Femur (tissue), 1 donor: ENCODE data around the gene TRIP11.
"Not testable (repeated sequence)": the region's sequence is repeated elsewhere in the genome, so short reads cannot be mapped to it uniquely, and the experiment has no call there.

Experiments
- DNase-seq: peaks from one replicate; pipeline ENCODE4 v3.0.0-alpha.2; 2017

The TRIP11 gene

GRCh38 chr14:92039719-92040430 is at the start of gene TRIP11:
TRIP11 (minus strand) TSS chr14:92040059; CDS start chr14:92039685, 374 bp downstream.
- peak; percentile 96 for DNase-seq

- DNase-seq: no peak
Measured at GRCh38 chr14:92088494-92088893, 48.6 kb upstream of the TRIP11 start.

GRCh38 chr14:92074555-92074954 is 34.7 kb upstream of the TRIP11 start:
- DNase-seq: no peak

DNA sequence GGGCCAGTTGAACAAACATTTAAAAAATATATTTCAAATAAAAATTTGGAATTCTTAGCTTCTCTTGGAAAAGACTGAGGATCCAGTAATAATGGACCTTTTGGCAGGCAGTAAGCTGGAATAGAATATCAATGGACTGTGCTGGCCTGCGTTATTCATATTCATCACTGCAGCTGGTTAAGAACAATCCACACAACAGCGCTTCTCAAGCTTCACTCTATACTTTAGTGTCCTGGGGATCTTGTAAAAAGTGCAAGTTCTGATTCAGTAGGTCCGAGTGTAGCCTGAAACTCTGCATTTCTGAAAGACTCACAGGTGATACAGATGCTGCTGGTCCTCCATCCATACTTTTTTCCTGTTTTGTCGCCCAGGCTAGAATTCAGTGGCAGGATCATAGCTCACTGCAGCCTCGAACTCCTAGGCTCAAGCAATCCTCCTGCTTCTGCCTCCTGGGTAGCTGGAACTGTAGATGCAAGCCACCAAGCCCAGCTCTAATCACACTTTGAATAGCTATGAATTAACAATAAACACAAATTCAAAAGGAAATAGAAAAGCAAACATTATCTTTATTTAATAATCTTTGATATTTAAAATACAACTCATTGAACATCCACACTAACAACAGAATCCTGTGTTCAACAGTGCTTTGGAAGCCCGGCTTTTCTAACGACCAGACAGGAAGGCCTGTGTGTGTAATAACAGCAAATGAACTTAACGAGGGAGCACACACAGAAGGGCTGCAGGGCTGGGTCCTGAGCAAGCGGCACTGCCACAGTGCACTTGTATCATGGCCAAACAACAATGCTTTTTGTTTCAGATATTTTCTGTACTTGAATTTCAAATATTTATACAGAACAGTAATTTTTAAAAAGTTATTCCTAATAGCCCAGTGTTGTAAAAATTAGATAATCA is 18.4 kb upstream of the TRIP11 start:
- no peak for DNase-seq

- DNase-seq: no peak
Measured at GRCh38 chr14:92049781-92050180, 9.9 kb upstream of the TRIP11 start.

- not testable (repeated sequence) for DNase-seq
Measured at GRCh38 chr14:92049221-92049620, 9.4 kb upstream of the TRIP11 start.

DNA sequence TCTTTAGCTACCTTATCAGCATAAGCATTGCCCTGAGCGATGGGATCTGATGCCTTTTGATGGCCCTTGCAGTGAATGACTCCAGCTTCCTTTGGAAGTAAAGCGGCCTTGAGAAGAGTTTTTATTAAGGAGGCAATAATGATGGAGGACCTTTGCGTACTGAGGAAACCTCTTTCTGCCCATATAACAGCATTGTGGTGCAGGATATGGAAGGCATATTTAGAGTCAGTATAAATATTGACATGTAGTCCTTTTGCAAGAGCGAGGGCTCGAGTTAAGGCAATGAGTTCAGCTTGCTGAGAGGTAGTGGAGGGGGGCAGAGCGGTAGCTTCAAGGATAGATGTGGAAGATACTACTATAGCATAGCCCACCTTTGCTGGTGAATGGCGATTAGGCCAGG is 6.0 kb upstream of the TRIP11 start:
- not testable (repeated sequence) for DNase-seq

- DNase-seq: not testable (repeated sequence)
Measured at GRCh38 chr14:92041766-92042165, 1.9 kb upstream of the TRIP11 start.

GRCh38 chr14:92041203-92041602 is 1.3 kb upstream of the TRIP11 start:
- no peak for DNase-seq

DNA sequence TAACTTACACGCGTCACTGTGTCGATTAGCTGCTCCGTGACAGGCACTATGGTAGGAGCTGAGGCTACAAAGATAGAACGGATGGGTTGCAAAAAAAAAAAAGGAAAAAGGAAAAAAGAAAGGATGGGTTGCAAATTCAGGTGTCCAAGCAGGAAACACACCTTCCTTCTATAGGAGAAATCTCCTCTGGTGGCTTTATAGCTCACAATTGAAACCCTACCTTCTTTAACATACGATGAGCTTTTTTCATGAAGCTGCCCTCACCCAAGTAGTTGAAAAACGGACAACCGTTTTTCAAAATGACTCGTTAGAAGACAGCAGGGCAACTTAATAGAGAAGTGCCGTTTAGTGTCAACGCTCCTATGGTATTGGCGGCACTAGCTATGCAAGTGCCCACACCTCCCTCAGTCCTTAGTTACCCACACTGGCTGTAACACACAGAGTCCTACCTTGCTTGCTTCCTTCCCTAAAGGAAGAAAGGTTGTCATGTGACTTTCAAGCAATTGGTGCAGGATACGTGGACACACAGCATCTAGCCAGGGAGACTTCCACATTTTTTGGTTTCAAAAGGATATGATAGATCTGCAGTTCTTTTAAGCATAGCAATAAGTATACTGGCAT is 682 bp upstream of the TRIP11 start:
- DNase-seq: peak; percentile 27

- DNase-seq: peak; percentile 82
Measured at GRCh38 chr14:92039063-92039718, 668 bp downstream of the TRIP11 start.

- no peak for DNase-seq
Measured at GRCh38 chr14:92037989-92038388, 1.9 kb downstream of the TRIP11 start.

DNA sequence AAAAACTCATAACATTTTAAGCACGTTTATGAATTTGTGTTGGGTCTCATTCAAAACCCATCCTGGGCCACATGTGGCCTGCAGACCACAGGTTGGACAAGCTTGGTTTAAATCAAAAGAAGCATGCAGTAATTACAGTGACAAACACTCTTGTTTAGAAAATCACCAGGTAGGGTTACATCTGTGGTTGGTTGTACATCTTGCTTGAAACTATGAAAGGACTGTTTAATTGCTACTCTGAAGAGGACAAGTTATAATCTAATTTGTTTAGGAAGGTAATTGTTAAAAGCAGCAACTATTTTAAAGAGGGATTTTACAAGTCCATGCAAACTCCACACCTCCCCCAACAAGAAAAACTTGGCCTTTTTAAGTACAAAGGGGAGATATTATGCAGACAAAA is 4.0 kb downstream of the TRIP11 start:
- no peak for DNase-seq

- DNase-seq: no peak
Measured at GRCh38 chr14:92033906-92034687, 5.8 kb downstream of the TRIP11 start.

DNA sequence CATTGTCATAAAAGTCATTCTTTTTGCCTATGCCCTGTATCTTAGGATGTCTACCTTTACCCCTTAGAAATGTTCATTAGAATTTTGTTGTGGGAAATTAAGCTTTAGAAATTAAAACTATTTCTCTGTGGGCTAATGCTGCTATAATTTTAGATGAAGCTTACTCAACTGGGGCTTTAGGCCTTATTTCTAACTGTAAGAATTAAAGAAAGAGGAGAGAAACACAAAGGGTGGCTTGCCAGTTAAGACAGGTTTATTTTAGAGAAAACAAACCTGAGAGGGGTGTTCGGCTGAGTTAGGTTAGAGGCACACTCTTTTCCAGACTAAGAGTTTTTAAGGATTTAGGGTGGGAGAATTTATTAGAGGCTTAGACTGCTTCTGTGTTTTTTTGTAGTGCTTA is 6.4 kb downstream of the TRIP11 start:
- no peak for DNase-seq

GRCh38 chr14:92026548-92027190 is 13.2 kb downstream of the TRIP11 start:
- no peak for DNase-seq

GRCh38 chr14:92022036-92022435 is 17.8 kb downstream of the TRIP11 start:
- DNase-seq: no peak

GRCh38 chr14:92021523-92021922 is 18.3 kb downstream of the TRIP11 start:
- no peak for DNase-seq

DNA sequence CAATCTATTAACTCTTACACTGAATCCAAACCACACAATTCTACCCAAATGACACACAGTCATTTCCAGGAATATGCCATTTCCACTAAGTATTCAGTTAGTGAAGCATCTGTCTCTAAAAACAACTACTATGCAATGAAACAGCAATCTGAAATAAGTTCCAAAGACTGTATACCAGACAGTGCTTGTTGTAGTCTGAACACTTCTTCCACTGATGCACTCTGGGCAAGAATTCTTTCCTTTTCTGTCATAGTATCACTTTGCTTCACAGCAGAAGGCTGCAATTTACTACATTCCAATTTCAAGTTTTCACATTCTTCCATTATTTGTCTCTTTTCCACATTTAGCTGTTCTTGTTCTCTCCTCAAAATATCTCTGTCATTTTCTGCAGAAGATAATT is 25.8 kb downstream of the TRIP11 start:
- no peak for DNase-seq

DNA sequence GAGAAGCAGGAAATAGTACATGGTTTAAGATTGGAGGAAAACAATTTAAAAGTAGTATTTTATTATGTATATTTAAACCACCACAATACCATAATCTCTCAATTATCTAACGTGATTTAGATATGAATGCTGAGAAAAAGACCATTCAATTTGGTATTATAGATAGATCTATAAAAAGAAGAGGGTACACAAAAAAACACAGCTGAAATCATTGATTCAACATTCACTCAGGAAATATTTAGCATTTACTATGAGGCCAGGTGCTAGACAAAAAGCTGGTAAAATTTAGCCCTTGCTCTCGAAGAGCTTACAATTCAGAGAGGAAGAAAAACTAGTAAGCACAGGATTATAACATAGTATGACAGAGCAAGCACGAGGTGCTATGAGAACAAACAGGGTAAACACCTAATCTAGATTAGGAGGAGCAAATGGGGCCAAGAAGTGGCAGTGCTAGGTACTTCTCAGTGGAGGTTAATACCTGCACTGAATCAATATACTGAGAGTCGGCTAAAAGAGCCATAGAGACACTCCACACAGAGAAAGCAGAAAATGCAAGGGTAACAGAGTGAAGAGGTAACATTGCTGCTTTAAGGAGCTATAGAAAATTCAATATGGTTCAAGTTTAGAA is 27.6 kb downstream of the TRIP11 start:
- DNase-seq: no peak

- DNase-seq: no peak
Measured at GRCh38 chr14:92010644-92011043, 29.2 kb downstream of the TRIP11 start.
